GM12865 (cell line): ENCODE measurements around the gene PLEKHM1.

Experiments used
- DNase-seq: peaks from one replicate; pipeline ENCODE4 v3.0.0; 2010; ENCODE audit warnings: low read depth
- H3K4me3 ChIP-seq: 2 replicates; pipeline ENCODE4 v1.5.1; 2011; ENCODE audit warnings: mild to moderate bottlenecking, low read depth, low read length, control low read depth
- CTCF ChIP-seq: IDR thresholded peaks from 2 replicates; pipeline ENCODE4 v1.5.1; 2011; ENCODE audit warnings: low read length, control low read depth, low read depth, inconsistent platforms; ENCODE audit not compliant: insufficient read depth; ENCODE audit errors: missing control alignments

The PLEKHM1 gene

GRCh38 chr17:45437465-45438283 lies 52.8 kb downstream of the PLEKHM1 start:
- DNase-seq: no peak
- no peak overlapping the region for H3K4me3 ChIP-seq
- TF ChIP-seq CTCF: no peak

GRCh38 chr17:45436625-45437464 lies 53.7 kb downstream of the PLEKHM1 start:
- no peak for DNase-seq
- no peak for TF ChIP-seq CTCF
- H3K4me3 ChIP-seq: no peak overlapping the region

- no peak for DNase-seq
- TF ChIP-seq CTCF: no peak
Measured at GRCh38 chr17:45436161-45436560, 54.4 kb downstream of the PLEKHM1 start.

GRCh38 chr17:45435481-45435880 lies 55.0 kb downstream of the PLEKHM1 start:
- no peak for TF ChIP-seq CTCF
- no peak overlapping the region for H3K4me3 ChIP-seq
- no peak for DNase-seq

More at GRCh38 chr17:45436161-45436560, 54.4 kb downstream of the PLEKHM1 start:
- H3K4me3 ChIP-seq: no peak overlapping the region

- H3K4me3 ChIP-seq: no peak overlapping the region
- no peak for TF ChIP-seq CTCF
- no peak for DNase-seq
Measured at GRCh38 chr17:45433159-45433535, 57.4 kb downstream of the PLEKHM1 start.

GRCh38 chr17:45432405-45433158 lies 57.9 kb downstream of the PLEKHM1 start, which contains the start of gene ARHGAP27:
Gene ARHGAP27 (minus strand): TSS chr17:45432870. CDS start chr17:45430279, 2,591 bp downstream.
- no peak for DNase-seq
- H3K4me3 ChIP-seq: peak within 1 kb of the TSS; percentile 83
- no peak for TF ChIP-seq CTCF
